Measurements from ENCODE around the gene TSGA10IP. TPM values are rescaled to one million over a fixed set of nuclear protein-coding genes. Genes with fewer than 3 reads are reported as not detected.
"Not testable (repeated sequence)": the region's sequence is repeated elsewhere in the genome, so short reads cannot be mapped to it uniquely, and the experiment has no call there.

TSGA10IP gene
- total RNA-seq, 3 donors from 2014 or later, result not detected

DNA sequence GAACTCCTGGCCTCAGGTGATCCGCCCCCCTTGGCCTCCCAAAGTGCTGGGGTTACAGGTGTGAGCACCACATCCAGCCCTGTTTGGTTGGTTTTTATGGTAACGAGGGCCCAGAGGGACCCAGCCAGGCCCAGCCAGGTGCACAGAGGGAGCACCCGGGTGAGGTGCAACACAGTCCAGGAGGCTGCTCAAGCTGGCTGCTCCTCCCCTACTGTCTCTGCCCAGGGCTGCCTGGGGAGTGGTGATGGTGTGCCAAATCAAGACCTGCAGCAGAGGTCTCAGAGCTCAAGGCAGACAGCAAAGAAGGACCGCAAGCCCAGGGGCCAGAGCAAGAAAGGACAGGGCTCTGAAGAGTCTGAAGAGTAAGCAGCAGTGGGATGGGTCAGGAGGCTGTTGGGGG is 1.4 kb downstream of the TSGA10IP start:
- peaks cover under 1% of the 10 kb centered on the region for H3K4me1 Mint-ChIP-seq (ENCODE audit: low read depth)
- H3K9me3 Mint-ChIP-seq, result no peaks in the 10 kb centered on the region
- ATAC-seq (no peak), DNase-seq (no peak)
- H3K27me3 Mint-ChIP-seq (ENCODE audit: low read depth), result no peaks in the 10 kb centered on the region
- H3K4me3 Mint-ChIP-seq, result no peak overlapping the region
- H3K36me3 Mint-ChIP-seq (ENCODE audit: insufficient read depth), result no peaks in the 10 kb centered on the region

DNA sequence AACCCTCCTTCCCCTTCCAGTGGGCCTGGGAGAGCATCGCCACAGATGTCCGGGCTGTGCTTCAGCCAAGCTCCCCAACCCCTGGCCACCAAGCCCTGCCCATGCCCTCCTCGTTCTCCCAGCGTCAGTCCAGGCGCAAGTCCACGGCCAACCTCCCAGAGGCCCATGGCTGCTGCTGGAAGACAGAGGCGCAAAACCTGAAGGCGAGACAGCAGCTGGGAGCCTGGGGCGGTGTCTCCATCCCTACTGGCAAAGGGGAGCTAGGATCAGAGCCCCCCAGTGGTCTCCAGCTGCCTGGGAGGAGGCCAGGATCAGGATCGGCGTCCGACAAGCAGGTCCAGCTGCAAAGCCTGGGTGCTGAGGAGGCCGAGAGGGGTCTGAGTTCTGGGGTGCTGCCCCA is 1.9 kb downstream of the TSGA10IP start:
- no peak for DNase-seq
- Mint-ChIP-seq H3K4me1 (ENCODE audit: low read depth) (no peaks in the 10 kb centered on the region), H3K36me3 (ENCODE audit: insufficient read depth) (no peaks in the 10 kb centered on the region), H3K9me3 (no peaks in the 10 kb centered on the region), H3K4me3 (no peak overlapping the region), H3K27me3 (ENCODE audit: low read depth) (no peaks in the 10 kb centered on the region)
- no peak for ATAC-seq

DNA sequence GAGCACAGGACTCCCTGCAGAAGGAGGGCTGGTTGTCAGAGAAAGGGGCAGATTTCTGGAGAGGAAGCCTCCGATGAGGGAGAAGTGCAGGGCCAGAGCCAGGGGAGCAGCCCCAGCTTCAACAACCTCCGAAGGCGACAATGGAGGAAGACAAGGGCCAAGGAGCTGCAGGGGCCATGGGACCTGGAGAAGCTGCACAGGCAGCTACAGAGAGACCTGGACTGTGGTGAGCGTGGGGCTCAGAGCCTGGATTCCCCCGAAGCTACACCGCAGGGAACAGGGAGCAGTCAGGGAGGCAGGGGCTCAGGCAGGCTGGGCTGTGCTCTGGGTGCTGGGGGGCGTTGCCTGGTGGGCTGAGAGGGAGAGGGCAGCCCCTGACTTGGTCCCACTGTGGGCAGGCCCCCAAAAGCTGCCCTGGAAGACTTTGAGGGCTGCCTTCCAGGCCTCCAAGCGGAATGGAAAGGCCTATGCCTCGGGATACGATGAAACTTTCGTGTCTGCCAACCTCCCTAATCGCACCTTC is 2.4 kb downstream of the TSGA10IP start:
- DNase-seq, result no peak
- H3K9me3 Mint-ChIP-seq, result no peaks in the 10 kb centered on the region
- H3K27me3 Mint-ChIP-seq (ENCODE audit: low read depth), result no peaks in the 10 kb centered on the region
- H3K4me3 Mint-ChIP-seq, result no peak overlapping the region
- no peak for ATAC-seq
- H3K36me3 Mint-ChIP-seq (ENCODE audit: insufficient read depth), result no peaks in the 10 kb centered on the region
- no peaks in the 10 kb centered on the region for H3K4me1 Mint-ChIP-seq (ENCODE audit: low read depth)

DNA sequence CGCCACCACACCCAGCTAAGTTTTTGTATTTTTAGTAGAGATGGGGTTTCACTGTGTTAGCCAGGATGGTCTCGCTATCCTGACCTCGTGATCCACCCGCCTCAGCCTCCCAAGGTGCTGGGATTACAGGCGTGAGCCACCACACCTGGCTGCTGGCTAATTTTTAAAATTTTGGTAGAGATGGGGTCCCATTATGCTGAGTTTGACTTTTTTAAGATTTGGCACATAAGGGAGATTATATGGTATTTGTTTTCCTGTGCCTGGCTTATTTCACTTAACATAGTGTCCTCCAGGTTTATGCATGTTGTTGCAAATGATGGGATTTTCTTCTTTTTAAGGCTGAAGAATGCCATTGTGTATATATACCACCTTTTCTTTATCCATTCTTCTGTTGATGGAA is 5.4 kb downstream of the TSGA10IP start:
- not testable (repeated sequence) for ATAC-seq; DNase-seq; H3K4me1 Mint-ChIP-seq (ENCODE audit: low read depth); H3K9me3 Mint-ChIP-seq; H3K4me3 Mint-ChIP-seq; H3K27me3 Mint-ChIP-seq (ENCODE audit: low read depth); H3K36me3 Mint-ChIP-seq (ENCODE audit: insufficient read depth)

DNA sequence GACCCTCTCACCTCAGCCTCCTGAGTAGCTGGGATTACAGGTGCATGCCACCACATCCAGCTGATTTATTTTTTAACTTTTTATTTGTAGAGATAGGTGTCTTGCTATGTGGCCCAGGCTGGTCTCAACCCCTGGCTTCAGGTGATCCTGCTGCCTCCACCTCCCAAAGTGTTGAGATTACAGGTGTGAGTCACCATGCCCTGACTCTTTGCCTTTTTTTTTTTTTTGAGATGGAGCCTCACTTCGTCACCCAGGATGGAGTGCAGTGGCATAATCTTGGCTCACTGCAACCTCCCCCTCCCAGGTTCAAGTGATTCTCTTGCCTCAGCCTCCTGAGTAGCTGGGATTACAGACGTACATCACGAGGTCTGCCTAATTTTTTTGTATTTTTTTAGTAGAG is 6.4 kb downstream of the TSGA10IP start:
- not testable (repeated sequence) for H3K4me1 Mint-ChIP-seq (ENCODE audit: low read depth); DNase-seq; ATAC-seq; H3K27me3 Mint-ChIP-seq (ENCODE audit: low read depth); H3K4me3 Mint-ChIP-seq; H3K9me3 Mint-ChIP-seq; H3K36me3 Mint-ChIP-seq (ENCODE audit: insufficient read depth)

DNA sequence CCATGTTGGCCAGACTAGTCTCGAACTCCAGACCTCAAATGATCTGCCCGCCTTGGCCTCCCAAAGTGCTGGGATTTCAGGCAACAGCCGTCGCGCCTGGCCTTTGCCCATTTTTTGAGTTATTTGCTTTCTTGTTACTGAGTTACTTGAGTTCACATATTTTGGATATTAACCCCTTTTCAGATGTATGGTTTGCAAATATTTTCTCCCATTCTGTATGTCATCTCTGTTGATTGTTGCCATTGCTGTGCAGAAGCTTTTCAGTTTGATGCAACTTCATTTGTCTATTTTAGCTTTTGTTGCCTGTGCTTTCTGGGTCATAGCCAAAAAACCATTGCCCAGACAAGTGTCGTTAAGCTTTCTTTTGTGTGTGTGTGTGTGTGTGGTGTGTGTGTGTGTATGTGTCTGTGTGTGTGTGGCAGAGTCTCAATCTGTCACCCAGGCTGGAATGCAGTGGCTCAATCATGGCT is 6.8 kb downstream of the TSGA10IP start:
- DNase-seq (no peak), ATAC-seq (no peak)
- peaks cover 7% of the 10 kb centered on the region for H3K4me1 Mint-ChIP-seq (ENCODE audit: low read depth)
- H3K36me3 Mint-ChIP-seq (ENCODE audit: insufficient read depth), result no peaks in the 10 kb centered on the region
- H3K27me3 Mint-ChIP-seq (ENCODE audit: low read depth), result no peaks in the 10 kb centered on the region
- no peak overlapping the region for H3K4me3 Mint-ChIP-seq
- no peaks in the 10 kb centered on the region for H3K9me3 Mint-ChIP-seq

DNA sequence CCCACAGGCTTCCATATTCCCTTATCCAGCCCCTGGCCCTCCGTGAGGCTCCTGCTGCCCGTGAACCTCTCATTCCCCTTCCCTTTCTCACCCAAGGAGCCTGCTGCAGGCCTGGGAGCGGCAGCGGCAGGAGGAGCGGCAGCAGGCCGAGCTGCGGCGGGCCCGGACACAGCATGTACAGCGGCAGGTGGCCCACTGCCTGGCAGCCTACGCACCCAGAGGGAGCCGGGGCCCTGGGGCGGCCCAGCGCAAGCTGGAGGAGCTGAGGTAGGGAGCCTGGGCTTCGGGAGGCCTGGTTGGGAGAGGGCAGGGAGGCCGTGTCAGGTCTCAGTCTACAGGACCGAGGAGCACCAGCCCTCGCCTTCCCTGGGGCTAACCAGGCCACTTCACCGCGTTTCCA is 8.2 kb downstream of the TSGA10IP start:
- ATAC-seq (no peak), DNase-seq (no peak)
- Mint-ChIP-seq H3K9me3 (no peaks in the 10 kb centered on the region), H3K4me1 (ENCODE audit: low read depth) (peaks cover 16% of the 10 kb centered on the region), H3K36me3 (ENCODE audit: insufficient read depth) (no peaks in the 10 kb centered on the region), H3K27me3 (ENCODE audit: low read depth) (no peaks in the 10 kb centered on the region), H3K4me3 (no peak overlapping the region)

DNA sequence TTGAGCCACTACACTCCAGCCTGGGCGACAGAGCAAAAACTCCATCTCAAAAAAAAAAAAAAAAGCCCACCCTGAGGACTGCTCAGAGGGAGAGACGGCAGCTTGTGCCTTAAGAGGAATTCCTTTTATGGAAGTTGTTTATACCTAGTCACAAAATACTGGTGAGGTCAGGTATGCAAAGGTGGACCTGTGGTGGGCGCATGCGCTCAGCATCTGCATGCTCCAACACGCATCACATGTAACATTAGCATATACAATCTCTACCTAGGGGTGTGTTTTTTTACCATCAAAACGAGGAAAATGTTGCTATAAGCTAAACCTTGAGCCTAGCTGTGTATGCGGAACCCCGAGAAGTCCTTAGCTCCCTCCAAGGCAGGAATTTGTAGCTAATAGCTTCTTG is 9.5 kb downstream of the TSGA10IP start:
- DNase-seq (no peak), ATAC-seq (no peak)
- Mint-ChIP-seq H3K9me3 (no peaks in the 10 kb centered on the region), H3K4me3 (no peak overlapping the region), H3K27me3 (ENCODE audit: low read depth) (no peaks in the 10 kb centered on the region), H3K4me1 (ENCODE audit: low read depth) (peaks cover 16% of the 10 kb centered on the region), H3K36me3 (ENCODE audit: insufficient read depth) (no peaks in the 10 kb centered on the region)

DNA sequence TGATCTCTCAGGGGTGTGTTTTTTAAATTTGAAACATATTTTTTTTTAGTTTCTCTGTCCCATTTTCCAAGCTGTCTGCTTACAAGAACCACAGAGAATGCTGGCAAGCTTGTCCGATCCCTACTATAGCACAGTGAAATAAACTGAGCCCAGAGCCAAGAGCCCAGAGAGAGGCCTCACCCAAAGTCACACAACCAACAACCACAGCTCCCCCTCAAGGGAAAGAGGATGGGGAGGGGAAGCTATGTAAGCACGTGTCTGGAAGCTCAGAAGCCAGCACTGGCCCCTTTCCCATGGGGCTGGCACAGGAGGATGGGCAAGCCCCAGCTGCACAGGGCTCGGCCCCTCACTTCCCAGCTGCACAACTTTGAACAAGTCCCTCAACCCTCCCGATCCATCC is 13.0 kb downstream of the TSGA10IP start:
- DNase-seq (no peak), ATAC-seq (no peak)
- Mint-ChIP-seq H3K36me3 (ENCODE audit: insufficient read depth) (peaks cover 10% of the 10 kb centered on the region), H3K9me3 (no peaks in the 10 kb centered on the region), H3K4me1 (ENCODE audit: low read depth) (peaks cover 32% of the 10 kb centered on the region), H3K27me3 (ENCODE audit: low read depth) (no peaks in the 10 kb centered on the region), H3K4me3 (no peak overlapping the region)

DNA sequence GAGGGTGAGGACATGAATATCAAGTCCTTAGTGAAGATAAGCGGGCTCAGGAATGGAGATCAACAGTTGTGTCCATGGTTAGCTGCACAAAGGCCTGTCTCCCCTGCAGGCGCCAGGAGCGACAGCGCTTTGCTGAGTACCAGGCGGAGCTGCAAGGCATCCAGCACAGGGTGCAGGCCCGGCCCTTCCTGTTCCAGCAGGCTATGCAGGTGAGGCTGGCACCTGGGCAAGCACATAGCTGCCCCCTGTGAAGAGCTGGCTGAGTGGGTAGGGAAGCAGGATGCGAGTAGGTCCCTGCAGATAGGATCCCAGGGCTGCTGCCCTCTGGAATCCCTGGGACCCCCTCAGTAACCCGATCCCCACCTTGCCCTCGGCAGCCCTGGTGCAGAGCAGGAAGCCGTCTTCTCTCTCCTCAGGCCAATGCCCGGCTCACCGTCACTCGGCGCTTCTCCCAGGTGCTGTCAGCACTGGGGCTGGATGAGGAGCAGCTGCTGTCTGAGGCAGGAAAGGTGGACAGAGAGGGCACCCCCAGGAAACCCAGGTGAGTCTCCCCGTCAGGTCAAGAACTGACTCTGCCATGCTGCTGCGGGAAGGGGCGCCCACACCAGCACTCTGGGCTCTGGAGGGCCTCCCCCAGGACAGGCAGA is 13.6 kb downstream of the TSGA10IP start:
- Mint-ChIP-seq H3K36me3 (ENCODE audit: insufficient read depth) (peaks cover 10% of the 10 kb centered on the region), H3K4me3 (peak overlapping the region; percentile 11), H3K4me1 (ENCODE audit: low read depth) (peaks cover 37% of the 10 kb centered on the region), H3K27me3 (ENCODE audit: low read depth) (no peaks in the 10 kb centered on the region), H3K9me3 (no peaks in the 10 kb centered on the region)
- DNase-seq (no peak), ATAC-seq (no peak)

DNA sequence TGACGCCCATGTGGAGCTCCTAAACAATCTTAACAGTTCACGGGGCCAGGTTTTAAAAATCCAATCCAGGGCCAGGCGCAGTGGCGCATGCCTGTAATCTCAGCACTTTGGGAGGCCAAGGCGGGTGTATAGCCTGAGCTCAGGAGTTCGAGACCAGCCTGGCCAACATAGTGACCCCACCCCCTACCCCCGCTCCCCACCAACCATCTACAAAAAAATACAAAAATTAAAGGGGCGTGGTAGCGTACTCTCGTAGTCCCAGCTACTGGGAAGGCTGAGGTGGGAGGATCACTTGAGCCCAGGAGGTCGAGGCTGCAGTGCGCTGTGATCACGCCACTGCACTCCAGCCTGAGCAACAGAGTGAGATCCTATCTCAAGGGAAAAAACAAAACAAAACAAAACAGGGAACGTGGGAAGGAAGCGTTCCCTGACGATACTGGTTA is 15.6 kb downstream of the TSGA10IP start:
- H3K4me1 Mint-ChIP-seq (ENCODE audit: low read depth), result peaks cover 45% of the 10 kb centered on the region
- no peaks in the 10 kb centered on the region for H3K9me3 Mint-ChIP-seq
- ATAC-seq (no peak), DNase-seq (no peak)
- peaks cover 20% of the 10 kb centered on the region for H3K36me3 Mint-ChIP-seq (ENCODE audit: insufficient read depth)
- peak overlapping the region; percentile 96 for H3K4me3 Mint-ChIP-seq
- no peaks in the 10 kb centered on the region for H3K27me3 Mint-ChIP-seq (ENCODE audit: low read depth)

DNA sequence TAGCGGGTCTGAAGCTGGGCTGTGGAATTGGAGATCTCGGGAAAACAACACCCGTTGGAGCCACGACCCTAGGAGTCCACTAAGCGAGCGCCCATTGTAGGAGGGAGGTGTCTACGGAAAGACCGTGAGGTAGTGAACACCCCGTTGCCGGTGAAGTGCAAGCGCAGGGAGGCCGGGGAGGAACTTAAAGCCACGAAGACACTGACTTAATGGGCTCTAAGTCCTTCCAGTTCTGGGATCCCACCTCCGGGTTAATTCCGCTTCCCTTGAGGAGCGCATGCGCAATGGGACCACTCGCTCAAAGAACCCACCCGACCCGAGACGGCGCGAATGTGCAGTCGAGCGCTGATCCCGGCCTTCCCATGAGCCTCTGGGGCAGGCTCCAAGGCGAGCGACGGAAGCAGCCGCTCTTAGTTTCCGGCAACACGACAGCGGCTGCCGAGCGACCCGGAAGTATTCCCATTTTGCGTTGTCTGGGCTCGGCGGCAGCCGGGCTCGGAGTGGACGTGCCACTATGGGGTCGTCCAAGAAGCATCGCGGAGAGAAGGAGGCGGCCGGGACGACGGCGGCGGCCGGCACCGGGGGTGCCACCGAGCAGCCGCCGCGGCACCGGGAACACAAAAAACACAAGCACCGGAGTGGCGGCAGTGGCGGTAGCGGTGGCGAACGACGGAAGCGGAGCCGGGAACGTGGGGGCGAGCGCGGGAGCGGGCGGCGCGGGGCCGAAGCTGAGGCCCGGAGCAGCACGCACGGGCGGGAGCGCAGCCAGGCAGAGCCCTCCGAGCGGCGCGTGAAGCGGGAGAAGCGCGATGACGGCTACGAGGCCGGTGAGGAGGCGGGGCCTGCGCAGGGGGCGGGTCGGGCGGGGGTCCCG is 16.2 kb downstream of the TSGA10IP start, which contains the start of gene SART1:
Gene SART1 (plus strand): TSS at position 468 of the 874 bp plus-strand sequence. CDS start 47 bp downstream, at position 515.
- Mint-ChIP-seq H3K9me3 (no peaks in the 10 kb centered on the region), H3K4me3 (peak within 1 kb of the TSS; percentile 96), H3K36me3 (ENCODE audit: insufficient read depth) (peaks cover 22% of the 10 kb centered on the region), H3K4me1 (ENCODE audit: low read depth) (peaks cover 43% of the 10 kb centered on the region), H3K27me3 (ENCODE audit: low read depth) (no peaks in the 10 kb centered on the region)
- peak; percentile 92 for DNase-seq
- ATAC-seq, result peak; percentile 87 to 89

DNA sequence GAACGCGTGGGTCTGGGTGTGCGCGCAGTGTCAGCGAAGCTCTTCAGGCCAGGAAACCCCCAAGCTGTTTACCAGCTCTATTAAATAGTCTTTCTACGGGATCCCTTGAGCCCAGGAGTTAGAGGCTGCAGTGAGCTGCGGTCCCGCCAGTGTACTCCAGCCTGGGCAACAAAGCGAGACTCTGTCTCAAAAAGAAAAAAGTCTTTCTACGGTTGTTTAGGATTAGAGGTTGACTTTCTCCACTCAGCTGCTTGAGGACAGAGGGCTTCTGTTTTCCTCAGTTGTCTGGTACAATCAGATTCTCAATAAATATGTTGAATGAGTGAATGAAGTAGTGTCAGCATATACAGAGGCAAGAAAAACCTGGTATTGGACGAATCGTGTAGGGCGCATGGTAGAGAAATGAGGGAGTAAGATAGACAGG is 16.9 kb downstream of the TSGA10IP start:
- ATAC-seq, result no peak
- Mint-ChIP-seq H3K9me3 (no peaks in the 10 kb centered on the region), H3K4me3 (peak overlapping the region; percentile 96), H3K4me1 (ENCODE audit: low read depth) (peaks cover 37% of the 10 kb centered on the region), H3K36me3 (ENCODE audit: insufficient read depth) (peaks cover 27% of the 10 kb centered on the region), H3K27me3 (ENCODE audit: low read depth) (no peaks in the 10 kb centered on the region)
- DNase-seq, result no peak

DNA sequence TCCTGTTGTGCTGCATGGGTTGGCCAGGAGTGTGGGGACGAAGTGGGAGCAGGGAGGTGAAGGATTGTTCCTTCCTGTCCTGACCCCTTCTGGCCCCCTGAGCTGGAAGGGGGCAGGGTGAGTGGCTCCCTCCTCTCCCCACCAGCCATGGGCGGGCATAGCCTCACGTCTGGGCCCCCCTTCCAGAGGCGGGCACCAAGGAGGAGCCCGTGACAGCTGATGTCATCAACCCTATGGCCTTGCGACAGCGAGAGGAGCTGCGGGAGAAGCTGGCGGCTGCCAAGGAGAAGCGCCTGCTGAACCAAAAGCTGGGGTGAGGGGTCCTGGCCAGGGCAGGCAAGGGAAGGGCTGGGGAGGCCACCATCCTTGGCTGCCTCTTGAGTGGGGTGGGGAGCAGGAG is 19.6 kb downstream of the TSGA10IP start:
- Mint-ChIP-seq H3K9me3 (no peaks in the 10 kb centered on the region), H3K27me3 (ENCODE audit: low read depth) (no peaks in the 10 kb centered on the region), H3K4me1 (ENCODE audit: low read depth) (peaks cover 31% of the 10 kb centered on the region), H3K4me3 (no peak overlapping the region), H3K36me3 (ENCODE audit: insufficient read depth) (peaks cover 33% of the 10 kb centered on the region)
- ATAC-seq (no peak), DNase-seq (no peak)

Data from activated T-cell treated with anti-CD3 and anti-CD28 coated beads, Interleukin-2, amount 50 U/mL, for 4 hours (primary cell).